Stimulated activated CD8-positive, alpha-beta memory T cell treated with anti-CD3 and anti-CD28 coated beads, Interleukin-7, amount 100 ng/mL, for 48 hours (primary cell): ENCODE measurements around the gene APOC4.
"Not testable (repeated sequence)": the region's sequence is repeated elsewhere in the genome, so short reads cannot be mapped to it uniquely, and the experiment has no call there.

ENCODE experiments used
- DNase-seq, 2 donors: peaks; one replicate each; pipeline ENCODE4 v3.0.0-alpha.2; 2020; ENCODE audit warnings: low read depth in 1 of 2; ENCODE audit errors: extremely low read depth in 1 of 2

APOC4 gene

DNA sequence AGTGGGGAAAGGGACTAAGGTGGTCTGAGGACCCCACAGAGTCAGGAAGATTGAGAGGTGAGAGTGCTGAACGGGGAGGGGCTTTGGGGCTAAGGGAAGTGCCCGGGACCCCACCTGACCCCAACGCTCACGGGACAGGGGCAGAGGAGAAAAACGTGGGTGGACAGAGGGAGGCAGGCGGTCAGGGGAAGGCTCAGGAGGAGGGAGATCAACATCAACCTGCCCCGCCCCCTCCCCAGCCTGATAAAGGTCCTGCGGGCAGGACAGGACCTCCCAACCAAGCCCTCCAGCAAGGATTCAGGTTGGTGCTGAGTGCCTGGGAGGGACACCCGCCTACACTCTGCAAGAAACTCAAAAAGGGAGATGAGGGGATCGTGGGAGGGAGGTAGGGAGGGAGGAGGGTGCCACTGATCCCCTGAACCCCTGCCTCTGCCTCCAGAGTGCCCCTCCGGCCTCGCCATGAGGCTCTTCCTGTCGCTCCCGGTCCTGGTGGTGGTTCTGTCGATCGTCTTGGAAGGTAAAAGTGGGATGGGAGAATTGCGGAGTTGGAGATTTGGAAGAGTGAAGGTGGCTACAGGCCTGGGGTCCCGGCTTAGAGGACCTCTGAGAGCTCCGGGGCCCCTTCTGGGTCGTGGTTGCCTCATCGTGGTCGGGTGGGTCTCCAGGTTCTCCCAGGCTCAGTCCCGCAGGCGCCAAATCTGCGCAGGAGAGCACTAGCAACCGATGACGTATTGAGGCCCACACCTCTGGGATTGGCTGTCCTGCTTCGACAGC, 27.4 kb upstream of the APOC4 start, which contains the start of gene APOC1:
Gene APOC1 (plus strand): TSS at position 176 of the 774 bp plus-strand sequence. CDS start 284 bp downstream, at position 460.
- peak; percentile 57 to 71 for DNase-seq

DNA sequence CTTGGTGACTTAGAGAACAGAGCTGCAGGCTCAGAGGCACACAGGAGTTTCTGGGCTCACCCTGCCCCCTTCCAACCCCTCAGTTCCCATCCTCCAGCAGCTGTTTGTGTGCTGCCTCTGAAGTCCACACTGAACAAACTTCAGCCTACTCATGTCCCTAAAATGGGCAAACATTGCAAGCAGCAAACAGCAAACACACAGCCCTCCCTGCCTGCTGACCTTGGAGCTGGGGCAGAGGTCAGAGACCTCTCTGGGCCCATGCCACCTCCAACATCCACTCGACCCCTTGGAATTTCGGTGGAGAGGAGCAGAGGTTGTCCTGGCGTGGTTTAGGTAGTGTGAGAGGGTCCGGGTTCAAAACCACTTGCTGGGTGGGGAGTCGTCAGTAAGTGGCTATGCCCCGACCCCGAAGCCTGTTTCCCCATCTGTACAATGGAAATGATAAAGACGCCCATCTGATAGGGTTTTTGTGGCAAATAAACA, 17.8 kb upstream of the APOC4 start:
- DNase-seq, result no peak

DNA sequence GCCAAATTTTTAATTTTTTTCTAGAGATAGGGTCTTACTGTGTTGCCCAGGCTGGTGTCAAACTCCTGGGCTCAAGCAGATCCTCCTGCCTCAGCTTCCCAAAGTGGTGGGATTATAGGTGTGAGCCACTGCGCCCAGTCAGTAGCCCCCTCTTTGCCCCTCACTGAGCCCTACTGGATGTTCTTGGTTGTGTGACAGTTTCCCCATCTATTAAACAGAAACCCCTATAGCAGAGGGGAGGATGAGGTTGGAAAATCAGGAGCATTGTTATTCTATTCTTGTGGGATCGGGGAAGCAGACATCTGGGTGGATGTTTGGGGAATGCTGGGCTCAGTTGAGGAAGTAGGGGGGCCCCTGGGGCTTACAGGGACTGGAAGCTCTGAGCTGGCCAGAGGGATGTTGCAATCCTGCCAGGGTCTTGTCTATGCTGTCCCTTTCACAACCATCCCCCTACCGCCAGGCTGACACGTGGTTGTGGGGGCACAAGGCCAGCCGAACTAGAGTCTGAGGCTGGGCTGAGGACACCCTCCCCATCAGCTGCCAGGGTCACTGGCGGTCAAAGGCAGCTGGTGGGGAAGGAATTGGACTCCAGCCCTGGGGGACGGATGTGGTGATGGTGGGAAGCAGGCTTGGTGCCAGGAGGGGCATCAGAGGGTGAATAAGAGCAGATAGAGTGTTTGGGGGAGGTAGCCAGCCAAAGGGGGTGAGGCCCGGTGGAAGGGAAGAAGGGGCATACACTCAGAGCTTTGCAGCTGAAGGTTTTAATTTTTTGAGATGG, 16.7 kb upstream of the APOC4 start:
- DNase-seq, result no peak

DNA sequence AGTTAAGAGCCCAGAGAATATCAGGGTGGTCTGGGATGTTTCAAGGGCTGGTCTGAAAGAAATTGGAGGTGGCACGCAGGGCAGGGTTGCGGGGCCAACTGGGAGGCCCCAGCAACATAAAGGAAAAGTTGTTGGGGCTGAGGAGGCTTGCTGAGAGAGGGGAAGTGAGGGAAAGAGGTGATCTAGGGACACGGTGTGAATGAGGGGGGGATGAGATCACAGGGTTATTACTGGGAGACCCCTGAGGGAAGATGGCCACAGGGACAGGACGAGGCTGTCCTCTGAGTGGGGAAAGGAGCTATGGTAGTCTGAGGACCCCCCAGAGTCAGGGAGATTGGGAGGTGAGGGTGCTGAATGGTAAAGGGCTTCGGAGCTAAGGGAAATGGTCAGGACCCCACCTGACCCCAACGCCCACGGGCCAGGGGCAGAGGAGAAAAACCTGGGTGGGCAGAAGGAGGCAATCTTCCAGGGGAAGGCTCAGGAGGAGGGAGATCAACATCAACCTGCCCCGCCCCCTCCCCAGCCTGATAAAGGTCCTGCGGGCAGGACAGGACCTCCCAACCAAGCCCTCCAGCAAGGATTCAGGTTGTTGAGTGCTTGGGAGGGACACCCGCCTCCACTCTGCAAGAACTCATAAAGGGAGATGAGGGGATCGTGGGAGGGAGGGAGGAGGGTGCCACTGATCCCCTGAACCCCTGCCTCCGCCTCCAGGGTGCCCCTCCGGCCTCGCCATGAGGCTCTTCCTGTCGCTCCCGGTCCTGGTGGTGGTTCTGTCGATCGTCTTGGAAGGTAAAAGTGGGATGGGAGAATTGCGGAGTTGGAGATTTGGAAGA, 15.6 kb upstream of the APOC4 start:
- not testable (repeated sequence) for DNase-seq

DNA sequence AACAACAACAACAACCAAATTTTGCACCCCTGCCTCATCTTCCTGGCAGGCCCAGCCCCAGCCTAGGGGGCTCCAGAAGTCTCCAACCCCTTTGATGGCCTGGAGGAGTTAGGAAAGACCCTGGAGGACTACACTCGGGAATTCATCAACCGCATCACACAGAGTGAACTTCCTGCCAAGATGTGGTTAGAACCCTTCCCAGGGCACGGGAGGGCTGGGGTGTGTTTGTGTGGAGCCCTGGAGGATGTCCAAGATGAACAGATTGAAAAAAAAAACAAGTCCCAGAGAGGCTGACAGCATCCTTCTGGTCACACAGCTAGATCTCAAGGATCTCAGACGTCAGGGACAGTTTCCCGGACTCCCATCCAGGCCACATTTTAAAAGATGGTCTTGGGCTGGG, 14.3 kb upstream of the APOC4 start:
- DNase-seq, result no peak

DNA sequence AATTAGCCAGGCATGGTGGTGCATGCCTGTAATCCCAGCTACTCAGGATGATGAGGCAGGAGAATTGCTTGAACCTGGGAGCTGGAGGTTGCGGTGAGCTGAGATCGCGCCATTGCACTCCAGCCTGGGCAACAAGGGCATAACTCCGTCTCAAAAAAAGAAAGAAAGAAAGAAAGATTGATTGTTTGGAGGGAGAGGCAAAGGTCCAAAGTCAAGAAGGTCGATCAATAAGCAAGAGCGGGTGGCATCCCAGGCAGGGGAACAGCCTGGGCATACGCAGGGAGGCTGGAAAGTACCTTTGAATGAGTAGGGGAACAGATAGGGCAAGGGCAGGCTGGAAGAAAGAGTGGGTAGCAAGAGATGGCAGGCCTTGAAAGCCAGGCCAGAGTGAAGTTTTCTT, 11.9 kb upstream of the APOC4 start:
- no peak for DNase-seq

DNA sequence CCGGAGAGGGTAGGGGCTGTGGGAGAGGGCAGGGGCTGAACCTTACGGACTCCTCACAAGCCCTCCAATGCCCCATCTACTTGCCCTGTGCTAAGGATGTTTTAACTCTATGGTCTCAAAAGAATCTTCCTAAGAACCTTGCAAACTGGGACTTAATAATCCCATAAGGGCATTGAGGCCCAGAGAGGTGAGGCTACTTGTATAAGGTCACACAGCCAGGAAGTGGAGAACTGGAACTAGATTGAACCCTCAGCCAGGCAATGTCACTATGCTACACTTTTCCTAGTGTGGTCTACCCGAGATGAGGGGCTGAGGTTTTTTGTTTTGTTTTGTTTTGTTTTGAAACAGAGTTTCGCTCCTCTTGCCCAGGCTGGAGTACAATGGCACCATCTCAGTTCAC, 10.5 kb upstream of the APOC4 start:
- DNase-seq, result no peak

DNA sequence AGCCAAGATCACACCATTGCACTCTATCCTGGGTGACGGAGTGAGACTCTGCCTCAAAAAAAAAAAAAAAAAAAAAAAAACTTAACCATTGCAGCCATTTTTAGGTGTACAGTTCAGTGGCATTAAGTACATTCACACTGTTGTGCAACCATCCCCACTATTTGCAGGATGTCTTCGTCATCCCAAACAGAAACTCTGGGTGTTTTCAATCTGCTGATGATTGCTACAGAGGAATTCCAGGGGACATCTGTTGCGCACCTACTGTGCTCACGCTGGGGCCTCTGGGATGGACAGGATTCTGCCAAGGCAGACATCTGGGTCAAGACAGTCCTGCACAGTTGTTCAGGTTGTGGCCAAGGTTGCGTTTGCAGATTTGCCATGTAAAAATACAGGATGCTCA, 2.4 kb upstream of the APOC4 start:
- no peak for DNase-seq

DNA sequence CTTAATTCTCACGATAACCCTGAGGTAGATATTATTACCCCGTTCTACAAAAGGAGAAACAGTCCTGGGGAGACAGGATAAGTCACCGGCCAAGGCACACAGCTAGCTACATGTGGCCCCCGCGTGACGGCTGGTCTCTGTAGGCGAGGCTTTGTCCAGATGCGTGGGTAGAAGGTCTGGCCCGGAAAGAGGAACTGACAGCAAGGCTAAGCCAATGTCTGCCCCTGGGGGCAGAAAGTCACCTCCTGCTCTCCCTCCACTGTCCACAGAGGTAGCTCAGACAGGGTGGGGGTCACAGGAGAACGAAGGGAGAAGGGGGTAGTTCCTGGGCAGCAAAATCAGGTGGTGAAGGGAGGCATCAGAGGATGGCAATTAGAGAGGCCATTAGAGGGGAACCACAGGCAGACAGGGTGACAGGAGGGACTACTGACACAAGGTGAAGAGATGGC, 1.8 kb downstream of the APOC4 start:
- no peak for DNase-seq

DNA sequence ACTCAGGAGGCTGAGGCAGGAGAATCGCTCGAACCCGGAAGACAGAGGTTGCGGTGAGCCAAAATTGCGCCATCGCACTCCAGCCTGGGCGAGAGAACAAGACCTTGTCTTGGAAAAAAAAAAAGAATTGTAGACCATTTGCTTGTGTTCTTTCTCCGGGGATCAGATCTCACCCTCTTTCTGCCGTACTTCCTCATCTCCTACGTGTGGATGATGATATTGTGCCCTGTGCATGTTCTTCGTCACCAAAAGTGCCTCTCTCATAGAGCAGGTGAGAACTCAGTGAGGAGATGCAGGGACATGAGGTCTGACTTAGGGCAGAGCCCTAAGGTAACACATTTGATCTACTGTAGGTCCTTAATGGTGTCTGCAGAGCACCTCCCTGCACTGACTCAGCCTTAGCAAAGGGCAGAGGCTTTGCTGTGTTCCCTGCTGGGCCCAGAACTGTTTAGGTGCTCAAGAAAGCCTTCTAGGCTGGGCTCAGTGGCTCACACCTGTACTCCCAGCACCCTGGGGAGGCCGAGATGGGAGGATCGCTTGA, 5.1 kb downstream of the APOC4 start:
- DNase-seq, result no peak

DNA sequence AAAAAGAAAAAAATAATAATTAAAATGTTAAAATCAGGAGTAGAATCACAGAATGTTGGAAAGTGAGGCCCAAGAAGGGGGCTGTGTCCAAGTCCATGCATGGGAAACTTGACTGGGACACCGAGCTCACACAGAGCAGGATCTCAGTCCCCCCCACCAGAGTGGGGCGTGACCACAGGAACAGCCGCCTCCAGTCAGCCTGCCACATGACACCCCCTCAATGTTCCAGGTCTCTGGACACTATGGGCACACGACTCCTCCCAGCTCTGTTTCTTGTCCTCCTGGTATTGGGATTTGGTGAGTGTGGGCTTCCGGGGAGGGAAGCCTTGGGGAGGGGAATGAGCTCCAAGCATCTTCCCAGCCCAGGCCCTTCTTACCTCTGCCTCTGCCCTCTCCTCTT, 6.2 kb downstream of the APOC4 start:
- no peak for DNase-seq

DNA sequence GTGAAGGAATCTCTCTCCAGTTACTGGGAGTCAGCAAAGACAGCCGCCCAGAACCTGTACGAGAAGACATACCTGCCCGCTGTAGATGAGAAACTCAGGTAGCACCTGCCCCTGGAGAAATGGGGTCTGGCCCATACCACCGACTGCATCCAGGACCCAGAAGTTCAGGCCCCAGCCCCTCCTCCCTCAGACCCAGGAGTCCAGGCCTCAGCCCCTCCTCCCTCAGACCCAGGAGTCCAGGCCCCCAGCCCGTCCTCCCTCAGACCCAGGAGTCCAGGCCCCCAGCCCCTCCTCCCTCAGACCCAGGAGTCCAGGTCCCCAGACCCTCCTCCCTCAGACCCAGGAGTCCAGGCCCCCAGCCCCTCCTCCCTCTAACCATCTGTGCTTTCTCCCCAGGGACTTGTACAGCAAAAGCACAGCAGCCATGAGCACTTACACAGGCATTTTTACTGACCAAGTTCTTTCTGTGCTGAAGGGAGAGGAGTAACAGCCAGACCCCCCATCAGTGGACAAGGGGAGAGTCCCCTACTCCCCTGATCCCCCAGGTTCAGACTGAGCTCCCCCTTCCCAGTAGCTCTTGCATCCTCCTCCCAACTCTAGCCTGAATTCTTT, 6.8 kb downstream of the APOC4 start:
- no peak for DNase-seq

DNA sequence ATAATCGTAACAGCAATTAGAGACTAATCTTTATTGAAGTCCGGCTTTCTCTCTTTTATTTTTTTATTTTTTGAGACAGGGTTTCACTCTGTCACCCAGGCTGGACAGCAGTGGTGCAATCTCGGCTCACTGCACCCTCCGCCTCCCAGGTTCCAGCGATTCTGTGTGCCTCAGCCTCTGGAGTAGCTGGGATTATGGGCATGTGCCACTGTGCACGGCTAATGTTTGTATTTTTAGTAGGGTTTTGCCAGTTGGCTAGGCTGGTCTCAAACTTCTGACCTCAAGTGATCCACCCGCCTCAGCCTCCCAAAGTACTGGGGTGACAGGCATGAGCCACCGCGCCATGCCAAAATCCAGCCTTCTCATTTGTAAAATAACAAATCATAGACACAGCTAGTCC, 7.5 kb downstream of the APOC4 start:
- no peak for DNase-seq

DNA sequence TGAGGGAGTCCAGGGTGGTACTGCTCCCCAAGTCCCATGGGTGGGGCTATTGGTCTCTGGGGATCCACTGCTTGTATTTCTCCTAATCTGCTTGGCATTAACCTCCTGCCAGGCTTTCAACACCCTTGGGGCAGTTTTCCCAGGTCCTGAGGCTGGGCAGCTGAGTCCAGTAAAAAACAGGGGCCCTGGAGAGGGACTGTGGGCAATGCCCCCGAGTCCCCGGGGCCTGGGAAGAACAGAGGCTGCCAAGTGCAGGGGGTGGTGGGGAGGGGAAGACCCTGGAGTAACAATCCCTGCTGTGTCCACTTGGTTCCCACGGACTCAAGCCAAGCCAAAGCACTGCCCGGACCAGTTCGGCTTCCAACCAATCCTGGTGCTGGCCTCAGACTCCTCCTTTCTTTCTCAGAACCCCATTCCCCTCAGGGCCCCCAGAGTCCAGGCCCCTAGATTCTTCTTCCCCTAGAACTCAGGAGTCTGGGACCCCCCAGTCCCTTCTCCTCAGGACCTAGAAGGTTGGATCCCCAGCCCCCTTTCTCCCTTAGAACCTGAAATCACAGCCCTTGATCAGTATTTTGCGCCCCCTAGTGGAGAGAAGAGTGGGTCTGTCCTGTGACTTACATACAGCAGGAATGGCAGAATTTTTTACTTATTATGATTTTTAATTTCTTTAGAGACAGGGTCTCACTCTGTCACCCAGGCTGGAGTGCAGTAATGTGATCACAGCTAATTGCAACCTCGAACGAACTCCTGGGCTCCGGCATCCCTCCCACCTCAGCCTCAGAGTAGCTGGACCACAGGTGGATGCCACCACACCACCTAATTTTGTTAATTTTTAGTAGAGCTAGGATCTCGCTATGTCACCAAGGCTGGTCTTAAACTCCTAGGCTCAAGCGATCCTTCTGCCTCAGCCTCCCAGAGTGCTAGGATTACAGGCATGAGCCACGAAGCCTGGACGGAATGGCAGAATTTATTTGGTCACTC, 9.4 kb downstream of the APOC4 start:
- DNase-seq, result peak in 1 of 2 donors; percentile 34

DNA sequence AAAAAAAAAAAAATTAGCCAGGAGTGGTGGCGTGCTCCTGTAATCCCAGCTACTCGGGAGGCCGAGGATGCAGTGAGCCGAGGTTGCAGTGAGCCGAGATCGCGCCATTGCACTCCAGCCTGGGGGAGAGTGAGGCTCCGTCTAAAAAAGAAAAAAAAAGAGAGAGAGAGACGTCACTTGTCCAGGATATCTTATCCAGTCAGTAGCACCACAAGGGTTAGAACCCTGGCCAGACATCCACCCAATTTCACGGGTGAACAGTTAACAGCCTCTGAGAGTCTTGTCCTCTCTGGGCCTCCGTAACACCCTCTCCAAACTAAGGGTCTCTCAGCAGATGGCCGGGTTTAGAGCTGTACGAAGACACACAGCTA, 12.2 kb downstream of the APOC4 start:
- no peak for DNase-seq

DNA sequence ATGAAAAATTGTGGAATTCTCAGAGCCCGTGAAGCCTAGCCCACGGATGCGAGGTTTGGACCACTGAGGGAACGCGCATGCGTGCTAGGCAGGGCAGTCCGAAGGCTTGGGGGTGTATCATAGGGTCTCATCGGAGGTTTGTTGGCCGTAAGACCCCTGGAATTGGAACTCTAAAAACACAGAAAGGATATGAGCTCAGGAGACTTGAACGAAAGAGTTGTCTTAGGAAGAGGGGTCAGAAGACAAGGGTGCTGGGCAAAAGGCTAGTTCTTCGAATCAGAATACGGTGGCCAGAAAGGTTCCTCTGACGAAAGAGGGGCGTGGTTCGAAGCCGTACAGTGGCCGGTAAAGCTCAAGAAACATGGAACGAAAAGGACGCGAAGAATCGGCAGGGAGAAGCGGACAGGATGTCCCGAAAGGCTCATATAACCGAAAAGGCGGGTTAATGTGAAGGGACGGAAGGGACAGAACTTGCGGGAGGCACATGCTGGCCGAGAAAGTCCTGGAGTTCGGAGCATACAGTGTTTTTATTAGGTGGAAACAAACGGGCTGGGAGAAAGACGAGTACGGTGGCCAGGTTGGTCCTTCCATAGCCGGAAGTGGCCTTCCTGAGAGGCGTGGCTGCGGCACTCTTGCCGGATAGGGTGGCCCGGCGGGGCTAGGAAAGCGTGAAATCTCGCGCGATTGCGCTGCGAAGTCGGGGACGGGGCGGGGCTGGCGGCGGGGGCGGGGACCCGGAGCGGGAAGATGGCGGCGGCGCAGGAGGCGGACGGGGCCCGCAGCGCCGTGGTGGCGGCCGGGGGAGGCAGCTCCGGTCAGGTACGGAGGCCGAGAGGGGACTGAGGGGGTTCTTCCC, 12.8 kb downstream of the APOC4 start, which contains the start of gene CLPTM1:
Gene CLPTM1 (plus strand): TSS at position 732 of the 856 bp plus-strand sequence. CDS start 16 bp downstream, at position 748.
- DNase-seq, result peak; percentile 92 to 95

DNA sequence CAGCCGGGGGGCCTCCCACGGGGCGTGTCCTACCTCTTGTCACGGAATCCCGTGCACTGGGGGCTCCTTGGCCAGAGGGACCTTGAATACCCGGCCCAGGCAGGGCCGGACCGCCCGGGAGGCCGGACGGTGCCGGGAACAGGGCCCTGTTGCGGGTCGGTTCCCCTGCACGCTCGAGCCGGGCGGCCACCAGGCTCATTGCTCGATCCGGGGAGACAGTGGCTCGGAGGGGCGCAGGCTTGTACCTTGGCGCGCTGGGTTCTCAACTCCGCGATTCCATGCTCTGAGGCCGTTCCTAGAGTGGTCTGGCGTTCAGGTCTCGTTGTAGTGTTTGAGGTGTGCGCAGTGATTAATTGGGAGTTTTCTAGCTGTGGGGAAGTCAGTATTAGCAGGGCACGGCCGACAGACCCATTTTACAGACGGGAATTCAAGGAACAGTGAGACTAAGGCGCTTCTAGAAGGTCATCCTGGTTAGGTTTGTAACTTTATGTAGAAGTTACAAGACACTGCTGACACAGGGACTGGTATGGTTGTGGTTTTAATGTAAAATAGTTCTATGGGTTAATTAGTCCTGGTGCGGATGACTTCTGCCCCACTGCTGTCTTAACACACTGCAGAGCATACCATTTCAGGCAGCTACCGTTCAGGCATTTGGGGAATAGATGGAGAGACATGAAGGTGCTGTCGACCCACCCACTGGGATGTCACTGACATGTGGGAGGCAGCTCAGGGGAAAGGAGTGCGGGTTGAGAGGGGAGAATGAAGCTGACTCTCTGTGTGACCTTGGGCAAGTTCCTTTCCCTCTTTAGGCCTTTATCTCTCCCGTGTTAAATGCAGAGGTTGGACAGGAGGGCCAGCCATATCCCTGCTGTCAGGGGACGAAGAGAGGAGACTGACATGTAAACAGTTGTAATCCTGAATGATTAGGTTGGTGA, 13.7 kb downstream of the APOC4 start:
- DNase-seq, result no peak
